HG03521 (cell line): ENCODE measurements around the gene APBA2.

ENCODE experiments used
- ATAC-seq: cut with Tn5 transposase; IDR thresholded peaks from one replicate; pipeline ENCODE4 v1.9.1; 2021; ENCODE audit warnings: mild to moderate bottlenecking, moderate library complexity; ENCODE audit not compliant: unreplicated experiment

The APBA2 gene

GRCh38 chr15:28955160-28955992 lies 69.6 kb downstream of the APBA2 start:
- ATAC-seq, result no peak

GRCh38 chr15:28955993-28956421 lies 70.2 kb downstream of the APBA2 start:
- ATAC-seq, result no peak

- no peak for ATAC-seq
These were observed 70.7 kb downstream of the APBA2 start for GRCh38 chr15:28956491-28956890.

- no peak for ATAC-seq
These were observed 72.1 kb downstream of the APBA2 start for GRCh38 chr15:28957606-28958498.

GRCh38 chr15:28959326-28959725 lies 73.6 kb downstream of the APBA2 start:
- ATAC-seq, result no peak

GRCh38 chr15:28960979-28961378 lies 75.2 kb downstream of the APBA2 start:
- ATAC-seq, result no peak

- no peak for ATAC-seq
These were observed 75.6 kb downstream of the APBA2 start for GRCh38 chr15:28961391-28961790.

- no peak for ATAC-seq
These were observed 77.3 kb downstream of the APBA2 start for GRCh38 chr15:28962851-28963710.

- ATAC-seq, result no peak
These were observed 77.9 kb downstream of the APBA2 start for GRCh38 chr15:28963711-28964081.

GRCh38 chr15:28964098-28964497 lies 78.3 kb downstream of the APBA2 start:
- ATAC-seq, result no peak

GRCh38 chr15:28967066-28967465 lies 81.3 kb downstream of the APBA2 start:
- ATAC-seq, result no peak

GRCh38 chr15:28967990-28968389 lies 82.2 kb downstream of the APBA2 start:
- no peak for ATAC-seq

GRCh38 chr15:28969511-28970085 lies 83.8 kb downstream of the APBA2 start:
- ATAC-seq, result no peak

- ATAC-seq, result no peak
These were observed 88.4 kb downstream of the APBA2 start for GRCh38 chr15:28974142-28974541.

- ATAC-seq, result no peak
These were observed 90.0 kb downstream of the APBA2 start for GRCh38 chr15:28975766-28976179.

GRCh38 chr15:28977377-28978010 lies 91.7 kb downstream of the APBA2 start:
- ATAC-seq, result no peak

- no peak for ATAC-seq
These were observed 92.2 kb downstream of the APBA2 start for GRCh38 chr15:28978011-28978378.

- ATAC-seq, result no peak
These were observed 92.9 kb downstream of the APBA2 start for GRCh38 chr15:28978661-28979060.

- ATAC-seq, result no peak
These were observed 93.6 kb downstream of the APBA2 start for GRCh38 chr15:28979208-28979841.
